ENCODE results near the gene EFTUD2. TPM values are rescaled to one million over a fixed set of nuclear protein-coding genes. Genes with fewer than 3 reads are reported as not detected.

EFTUD2 gene
- total and polyA plus RNA-seq, 2 of the 8 experiments (the other 6 are each of a cell fraction or from before 2014, with no cell fraction given): 118 to 195 TPM

DNA sequence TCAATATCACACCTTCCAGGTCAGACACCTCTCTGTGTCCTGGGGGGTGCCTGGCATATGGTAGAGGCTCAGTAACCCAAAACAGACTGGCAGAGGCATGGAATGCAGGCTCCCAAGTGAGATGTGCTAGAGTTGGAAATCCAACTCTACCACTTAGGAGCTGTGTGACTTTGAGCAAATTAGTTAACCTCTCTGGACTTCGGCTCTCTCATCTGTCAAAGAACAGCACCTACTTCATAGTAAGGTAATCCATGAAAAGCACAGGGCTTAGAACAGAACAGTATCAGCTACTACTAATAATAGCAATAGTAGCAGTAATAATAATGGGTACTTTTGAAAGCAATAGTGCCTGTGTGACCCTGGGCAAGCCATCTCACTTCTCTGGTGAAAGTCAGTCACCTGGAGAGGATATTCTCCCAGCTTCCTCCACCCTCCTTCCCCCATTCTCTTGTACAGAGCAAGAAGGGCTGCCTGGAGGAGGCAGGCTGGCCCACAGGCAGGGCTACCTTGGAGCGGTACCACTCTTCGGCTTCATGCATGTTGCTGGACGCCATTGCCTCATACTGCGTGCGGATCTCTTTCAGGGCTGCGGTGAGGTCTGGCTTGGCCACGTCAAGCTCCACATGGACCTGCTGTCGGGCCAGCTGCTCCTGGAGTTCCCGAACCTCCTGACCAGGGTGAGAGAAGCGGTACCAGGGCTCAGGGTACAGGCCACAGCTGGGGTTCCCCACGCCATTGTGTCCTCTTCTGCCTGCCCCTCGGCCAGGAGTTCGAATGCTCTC is 13.7 kb upstream of the EFTUD2 start (continued):
- TF ChIP-seq USF2 (IDR thresholded peaks at IDR 0.05; ENCODE audit: low read length) (no peak), NRF1 (IDR thresholded peaks at IDR 0.05; ENCODE audit: low read depth, low read length) (no peak)
